Left cardiac atrium (tissue), 4 donors: Measurements from ENCODE around the gene SEMA4D. TPM values are rescaled to one million over a fixed set of nuclear protein-coding genes. Genes with fewer than 3 reads are reported as not detected.
"Not testable (repeated sequence)": the region's sequence is repeated elsewhere in the genome, so short reads cannot be mapped to it uniquely, and the experiment has no call there.

Source experiments
- ATAC-seq, 2 donors: fragments of 200-7000 bp; cut with Tn5 transposase; one replicate each; pipeline ENCODE4 v1.9.1; 2020; ENCODE audit warnings: mild to moderate bottlenecking in 2 of 2, moderate library complexity in 2 of 2
- DNase-seq: peaks from one replicate; pipeline ENCODE4 v3.0.0-alpha.2; 2020
- intact Hi-C, 2 donors: fragments of 100-400 bp; cut with DNase I; formaldehyde crosslinking; loops; one replicate each; pipeline versions ENCODE4 v1.14.1 to v1.15.1; 2022 to 2023
- total RNA-seq, 2 donors: library from RNA; stranded (reverse); fragmentation: NEBNext Ultra II Directional; extraction: Animal tissue kit (Norgen Biotek cat#: 25700); gene quantifications; one replicate each; pipeline ENCODE4 v1.2.1, GENCODE V29; 2021
- donor health status: DM: no; HTN: yes; CAD: no.
- donor health status: DM: no; HTN: yes; CAD: no; lungs with severe emphysema.
- donor health status: DM: yes; HTN: yes; CAD: no.
- donor health status: Dilated cardiomyopathy.

SEMA4D gene
- total RNA-seq, 2 donors from 2014 or later = 17.5 to 22.4 TPM

DNA sequence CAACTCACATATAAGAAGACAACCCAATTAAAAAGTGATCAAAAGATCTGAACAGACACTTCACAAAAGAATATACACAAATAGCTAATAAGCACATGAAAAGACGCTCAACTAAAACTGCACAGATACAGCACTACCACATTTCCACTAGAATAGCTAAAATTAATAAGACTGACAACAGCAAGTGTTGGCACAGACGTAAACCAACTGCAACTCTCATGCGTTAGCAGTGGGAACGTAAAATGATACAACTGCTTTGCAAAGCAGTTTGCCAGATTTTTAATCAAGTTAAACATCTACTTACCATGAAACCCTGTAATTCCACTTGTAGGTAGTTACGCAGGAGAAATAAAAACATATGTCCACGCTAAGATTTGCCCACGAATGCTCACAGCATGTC, 9.0 kb downstream of the SEMA4D start:
- no peak for DNase-seq
- ATAC-seq = no peak
- intact Hi-C loops = no loop called here

GRCh38 chr9:89488131-89488530, 9.8 kb downstream of the SEMA4D start:
- intact Hi-C loops = no loop called here
- no peak for ATAC-seq

GRCh38 chr9:89486681-89487080, 11.2 kb downstream of the SEMA4D start:
- ATAC-seq (no peak), DNase-seq (no peak)
- intact Hi-C loops = no loop called here

More at GRCh38 chr9:89488131-89488530, 9.8 kb downstream of the SEMA4D start:
- no peak for DNase-seq

GRCh38 chr9:89484475-89485404, 13.2 kb downstream of the SEMA4D start:
- intact Hi-C loops = no loop called here
- ATAC-seq = peak in 1 of 2 donors; percentile 18
- no peak for DNase-seq

DNA sequence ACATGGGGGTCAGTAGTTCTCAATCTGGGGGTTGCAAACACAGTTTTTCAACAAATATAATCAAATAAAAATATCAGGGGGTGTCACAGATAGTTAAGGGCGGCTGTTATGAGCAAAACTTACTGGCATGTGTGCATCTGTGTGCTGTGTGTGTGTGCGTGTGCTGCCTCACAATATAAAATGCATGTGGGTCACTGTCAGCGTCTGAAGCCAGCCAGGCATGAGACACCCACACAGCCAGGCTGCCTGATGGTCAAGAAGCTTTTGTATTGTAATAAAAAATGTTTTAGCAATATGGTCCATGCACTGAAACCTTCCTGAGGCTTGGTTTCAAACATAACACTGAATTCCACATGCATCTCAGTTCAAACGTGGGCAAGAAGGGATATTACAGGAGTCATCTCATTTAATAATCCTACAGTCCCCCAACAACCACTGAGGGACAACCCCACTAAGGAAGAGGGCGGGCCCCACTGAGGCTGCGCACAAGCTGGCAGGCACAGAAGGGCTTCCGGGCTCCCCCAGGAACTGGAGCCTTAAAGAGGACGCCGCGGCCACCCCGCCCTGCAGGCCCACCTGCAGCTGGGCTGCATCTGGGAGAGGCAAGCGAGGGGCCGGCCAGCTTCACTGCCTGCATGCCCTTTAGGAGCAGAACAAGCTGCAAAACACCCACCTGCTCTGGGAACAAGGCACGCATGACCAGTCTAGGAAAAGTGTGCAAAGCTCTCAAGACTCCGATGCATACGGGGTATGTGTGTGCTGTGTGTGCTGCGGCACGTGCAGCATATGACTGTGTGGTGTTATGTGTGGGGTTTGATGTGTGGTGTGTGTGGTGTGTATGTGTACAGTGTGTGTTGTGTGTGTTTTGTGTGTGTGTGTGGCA, 14.1 kb downstream of the SEMA4D start:
- peak in 1 of 2 donors; percentile 62 for ATAC-seq
- intact Hi-C loops = no loop called here
- peak; percentile 52 for DNase-seq

GRCh38 chr9:89482901-89483361, 15.0 kb downstream of the SEMA4D start:
- intact Hi-C loops = no loop called here
- DNase-seq = no peak

DNA sequence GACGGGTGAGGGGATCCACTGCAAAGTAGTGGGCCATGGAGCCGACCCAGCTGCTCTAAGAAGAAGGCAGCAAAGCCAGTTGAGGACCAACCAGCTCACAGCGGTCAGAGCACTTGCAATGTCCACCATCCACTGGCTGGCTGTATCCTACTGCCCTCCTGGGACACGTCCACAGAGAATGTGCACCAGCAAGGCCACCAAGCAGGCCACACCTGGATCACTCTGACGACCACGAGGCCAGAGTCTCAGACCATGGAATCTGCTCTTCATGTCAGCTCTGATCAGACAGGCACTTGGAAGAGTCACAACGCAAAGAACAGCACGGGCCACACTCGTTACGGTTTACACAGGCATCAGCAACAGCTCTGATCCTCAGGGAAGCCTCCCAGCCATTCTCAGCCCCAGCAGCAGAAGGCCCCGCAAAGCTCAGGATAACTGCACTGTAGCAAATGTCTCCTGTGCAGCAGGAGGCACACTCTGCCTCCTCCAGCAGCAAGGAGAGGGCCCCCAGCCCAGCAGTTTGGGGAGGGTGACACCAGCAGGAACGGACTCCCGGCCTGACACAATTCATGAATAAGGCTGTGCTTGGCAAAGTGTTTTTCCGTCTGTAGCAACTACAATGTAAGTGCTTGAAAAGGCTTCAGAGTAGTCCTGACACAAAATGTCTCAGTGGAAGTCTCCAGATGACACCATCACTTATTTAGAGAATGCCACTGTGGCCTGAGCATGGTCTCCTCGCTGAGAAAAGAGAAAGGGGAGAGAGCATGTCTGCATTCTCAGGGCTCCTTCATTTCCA, 15.7 kb downstream of the SEMA4D start:
- intact Hi-C loops = no loop called here
- ATAC-seq (no peak), DNase-seq (no peak)

More at GRCh38 chr9:89482901-89483361, 15.0 kb downstream of the SEMA4D start:
- ATAC-seq = no peak

GRCh38 chr9:89481538-89481915, 16.4 kb downstream of the SEMA4D start:
- ATAC-seq (no peak), DNase-seq (no peak)
- intact Hi-C loops = no loop called here

DNA sequence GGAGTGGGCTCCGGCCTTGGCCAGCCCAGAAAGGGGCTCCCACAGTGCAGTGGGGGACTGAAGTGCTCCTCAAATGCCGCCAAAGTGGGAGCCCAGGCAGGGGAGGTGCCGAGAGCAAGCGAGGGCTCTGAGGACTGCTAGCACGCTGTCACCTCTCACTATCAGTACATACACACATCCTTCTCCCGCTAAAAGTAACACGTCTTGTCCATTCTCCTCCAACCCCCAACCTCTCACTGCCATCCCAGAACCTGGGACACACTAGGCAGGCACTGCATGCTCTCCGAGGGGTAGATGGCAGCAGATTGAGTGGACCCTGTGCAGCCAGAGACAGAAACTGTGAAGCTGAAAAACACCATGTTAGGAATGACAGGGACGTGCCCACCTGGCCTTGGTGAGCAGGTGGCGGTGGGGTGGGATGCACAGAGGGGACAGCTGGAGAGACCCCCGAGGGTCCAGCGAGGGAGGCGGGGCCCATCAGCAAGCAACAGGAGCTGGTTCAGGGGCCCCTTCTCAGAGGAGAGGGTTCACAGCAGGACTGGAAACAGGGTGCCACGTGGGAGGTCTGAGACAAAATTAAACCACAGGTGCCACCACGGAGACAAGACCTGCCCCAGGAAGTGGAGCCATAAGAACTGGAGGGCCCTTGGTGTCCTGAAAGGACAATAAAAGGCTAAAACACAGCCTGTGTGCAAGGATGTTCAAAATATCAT, 16.9 kb downstream of the SEMA4D start:
- ATAC-seq = no peak
- intact Hi-C loops = no loop called here
- DNase-seq = no peak

DNA sequence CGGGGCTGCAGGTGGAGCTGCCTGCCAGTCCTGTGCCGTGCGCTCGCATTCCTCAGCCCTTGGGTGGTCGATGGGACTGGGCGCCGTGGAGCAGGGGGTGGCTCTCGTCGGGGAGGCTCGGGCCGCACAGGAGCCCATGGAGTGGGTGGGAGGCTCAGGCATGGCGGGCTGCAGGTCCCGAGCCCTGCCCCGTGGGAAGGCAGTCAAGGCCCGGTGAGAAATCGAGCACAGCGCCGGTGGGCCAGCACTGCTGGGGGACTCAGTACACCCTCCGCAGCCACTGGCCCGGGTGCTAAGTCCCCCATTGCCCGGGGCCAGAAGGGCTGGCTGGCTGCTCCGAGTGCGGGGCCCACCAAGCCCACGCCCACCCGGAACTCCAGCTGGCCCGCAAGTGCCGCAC, 17.5 kb downstream of the SEMA4D start:
- intact Hi-C loops, DNase-seq, ATAC-seq: not testable (repeated sequence)

DNA sequence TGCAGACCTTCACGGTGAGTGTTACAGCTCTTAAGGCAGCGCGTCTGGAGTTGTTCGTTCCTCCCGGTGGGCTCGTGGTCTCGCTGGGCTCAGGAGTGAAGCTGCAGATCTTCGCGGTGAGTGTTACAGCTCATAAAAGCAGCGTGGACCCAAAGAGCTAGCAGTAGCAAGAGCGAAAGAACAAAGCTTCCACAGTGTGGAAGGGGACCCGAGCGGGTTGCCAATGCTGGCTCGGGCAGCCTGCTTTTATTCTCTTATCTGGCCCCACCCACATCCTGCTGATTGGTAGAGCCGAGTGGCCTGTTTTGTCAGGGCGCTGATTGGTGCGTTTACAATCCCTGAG, 18.3 kb downstream of the SEMA4D start:
- intact Hi-C loops, ATAC-seq, DNase-seq: not testable (repeated sequence)

DNA sequence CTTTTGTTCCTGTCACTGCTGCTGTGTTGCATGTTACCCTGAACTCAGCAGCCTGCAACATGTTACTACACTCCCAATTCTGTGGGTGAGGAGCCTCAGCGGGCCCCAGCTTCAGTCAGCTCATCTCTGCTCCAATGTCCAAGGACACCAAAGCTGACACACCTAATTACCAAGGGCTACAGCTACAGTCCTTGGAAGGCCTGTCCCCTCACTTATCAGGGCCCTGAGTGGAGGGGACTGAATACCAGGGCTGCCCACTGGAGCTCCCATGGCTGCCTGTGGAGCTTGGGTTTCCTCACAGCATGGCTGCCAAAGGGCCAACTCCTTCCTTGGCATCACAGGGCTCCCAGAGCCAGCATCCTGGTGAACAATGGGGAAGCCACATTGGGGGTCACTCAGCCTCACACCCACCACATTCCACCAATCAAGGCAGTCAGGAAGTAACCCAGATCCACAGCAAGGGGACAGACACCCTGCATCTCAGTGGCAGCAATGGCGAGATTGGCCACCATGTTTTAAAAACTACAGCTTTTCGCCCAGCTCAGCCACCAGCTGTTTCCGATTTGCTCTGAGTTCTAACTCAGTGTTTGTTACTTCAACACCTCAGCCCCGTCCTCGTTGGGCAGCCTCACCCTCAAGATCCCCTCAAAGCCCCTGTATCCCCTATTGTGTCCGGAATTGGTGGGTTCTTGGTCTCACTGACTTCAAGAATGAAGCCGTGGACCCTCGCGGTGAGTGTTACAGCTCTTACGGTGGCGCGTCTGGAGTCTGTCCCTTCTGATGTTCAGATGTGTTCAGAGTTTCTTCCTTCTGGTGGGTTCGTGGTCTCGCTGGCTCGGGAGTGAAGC, 18.9 kb downstream of the SEMA4D start:
- ATAC-seq (no peak), DNase-seq (no peak)
- intact Hi-C loops = no loop called here

DNA sequence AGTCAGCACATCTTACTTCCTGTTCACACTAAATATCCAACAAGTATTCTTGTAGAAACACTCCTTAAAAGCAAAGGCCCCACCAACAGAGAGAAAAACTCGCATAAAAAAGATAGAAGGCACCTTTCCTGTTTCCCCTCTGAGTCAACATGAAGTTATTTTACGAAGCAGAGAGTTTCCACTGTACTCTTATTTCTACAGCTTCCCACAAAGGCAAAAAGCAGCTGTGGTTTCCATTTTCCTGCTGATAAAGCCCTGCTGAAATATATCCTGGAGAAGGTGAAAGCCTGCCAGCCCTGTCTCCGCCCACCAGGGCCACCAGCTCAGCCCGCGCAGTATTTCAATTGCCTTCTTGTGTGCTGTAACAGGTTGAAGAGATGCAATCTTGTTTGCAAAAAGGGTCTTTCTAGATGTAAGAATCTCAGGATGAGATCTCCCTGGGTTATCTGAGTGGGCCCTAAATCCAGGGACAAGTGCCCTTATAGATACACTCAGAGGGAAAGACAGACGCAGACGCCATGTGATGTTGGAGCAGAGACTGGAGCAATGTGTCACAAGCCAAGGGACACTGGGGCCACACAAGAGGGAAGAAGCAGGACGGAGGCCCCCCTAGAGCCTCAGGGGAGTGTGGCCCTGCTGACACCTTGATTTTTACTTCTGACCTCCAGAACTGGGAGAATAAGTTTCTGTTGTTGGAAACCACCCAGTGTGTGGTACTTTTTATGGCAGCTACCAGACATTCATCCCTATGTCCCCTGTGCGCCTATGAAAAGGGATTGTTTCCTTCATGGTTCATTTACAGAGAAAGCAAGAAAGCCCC, 19.9 kb downstream of the SEMA4D start:
- peak; percentile 68 to 79 for ATAC-seq
- DNase-seq = peak; percentile 72

GRCh38 chr9:89477384-89477783, 20.5 kb downstream of the SEMA4D start:
- intact Hi-C loops = no loop called here
- DNase-seq (no peak), ATAC-seq (no peak)

More for the DNA sequence above, 19.9 kb downstream of the SEMA4D start:
- intact Hi-C loops = no loop called here

DNA sequence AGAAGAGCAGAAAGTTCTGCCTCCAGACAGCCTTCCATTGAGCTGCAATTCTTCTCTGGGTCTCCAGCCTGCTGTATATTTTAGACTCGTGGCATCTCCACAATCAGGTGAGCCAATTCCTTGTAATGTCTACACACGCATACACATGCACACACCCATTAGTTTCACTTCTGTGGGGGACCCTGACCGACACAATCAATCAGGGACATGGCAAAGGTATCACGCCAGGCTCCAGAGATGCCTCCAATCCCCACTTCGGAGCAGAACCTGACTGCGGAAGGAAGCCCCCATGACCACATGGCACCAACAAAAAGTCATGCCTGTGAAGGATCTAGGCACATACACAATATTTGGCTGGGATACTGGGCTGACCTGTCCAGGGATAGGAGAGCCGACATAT, 21.4 kb downstream of the SEMA4D start:
- no peak for DNase-seq
- no peak for ATAC-seq
- intact Hi-C loops = no loop called here

DNA sequence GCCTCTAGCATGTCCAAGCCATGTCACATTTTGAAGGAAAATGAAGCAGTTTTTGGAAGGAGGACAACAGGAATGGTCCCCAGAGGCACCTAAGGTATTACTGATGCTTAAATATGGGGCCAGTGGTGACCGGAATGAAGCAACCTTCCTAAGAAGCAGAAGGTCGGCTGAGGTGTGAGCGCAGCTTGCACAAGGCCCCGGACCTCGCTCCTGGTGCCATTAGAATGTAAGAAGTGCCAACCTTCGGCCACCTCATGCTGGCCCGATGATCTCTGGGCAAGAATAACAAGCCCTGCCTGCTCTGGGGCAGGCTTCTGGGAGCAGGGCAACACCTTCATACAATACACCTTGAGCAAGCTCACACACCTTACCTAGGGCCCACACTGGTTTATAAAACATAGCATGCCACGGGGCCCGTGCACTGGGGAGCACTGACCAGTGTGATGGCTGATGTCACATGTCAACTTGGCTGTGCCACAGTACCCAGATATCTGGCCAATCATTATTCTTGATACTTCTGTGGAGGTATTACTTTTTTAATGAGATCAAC, 21.9 kb downstream of the SEMA4D start:
- no peak for ATAC-seq

DNA sequence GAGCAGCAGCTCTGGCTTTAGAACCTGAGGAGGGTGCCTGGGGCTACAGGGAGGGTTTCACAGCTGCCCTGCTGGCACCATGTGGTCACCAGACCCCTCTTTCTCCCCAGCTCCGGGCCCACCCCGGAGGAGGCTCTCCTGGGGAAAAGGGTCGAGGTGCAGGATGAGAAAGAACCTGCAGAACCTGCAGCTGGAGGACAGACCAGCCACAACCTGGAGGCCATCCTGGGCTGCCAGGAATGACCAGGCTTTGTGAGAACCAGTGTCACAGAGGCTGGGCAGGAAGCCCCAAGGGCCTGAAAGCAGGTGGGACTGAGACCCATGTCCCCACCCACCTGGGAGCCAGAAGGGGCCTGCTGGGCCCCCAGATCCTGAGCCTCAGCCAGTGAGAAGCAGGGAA, 23.0 kb downstream of the SEMA4D start:
- ATAC-seq = no peak
- intact Hi-C loops = no loop called here

More for the DNA sequence above, 21.9 kb downstream of the SEMA4D start:
- intact Hi-C loops = no loop called here
- DNase-seq = no peak

More for the DNA sequence above, 23.0 kb downstream of the SEMA4D start:
- DNase-seq = no peak
